ENCODE measurements around the gene ZNF764. TPM values are rescaled to one million over a fixed set of nuclear protein-coding genes. Genes with fewer than 3 reads are reported as not detected.

ZNF764 gene
- total and polyA plus RNA-seq, 4 donors = 1.9 to 8.5 (median 5.5) TPM

- intact Hi-C loops (cut with DNase I) = loop anchor here in 1 of 2 donors (10.0 kb wide), 1 partner anchor 50 kb away; the partner anchor contains the start of gene ZNF785
Observed at GRCh38 chr16:30535106-30535776, 22.9 kb downstream of the ZNF764 start.

GRCh38 chr16:30534368-30535105 is 23.6 kb downstream of the ZNF764 start, which contains the start of gene ZNF747:
Gene ZNF747, minus strand, starts transcription at chr16:30534858. Its CDS starts 179 bp downstream, at chr16:30534679.
- H3K4me3 ChIP-seq (ENCODE audit: low read length in 2 of 2) = peak within 1 kb of the TSS; percentile 40 to 80
- intact Hi-C loops (cut with DNase I) = loop anchor here in 1 of 2 donors (10.0 kb wide), 1 partner anchor 50 kb away; the partner anchor contains the start of gene ZNF785
- WGBS, 2 donors = 0 to 1% methylated on average over 56 to 70 of the region's 70 CpGs
- peak within 1 kb of the TSS in 1 of 2 donors; percentile 84 for H3K27ac ChIP-seq (ENCODE audit: low read depth in 1 of 2, low read length in 2 of 2)
- no peaks in the 10 kb centered on the region for H3K9me3 ChIP-seq (ENCODE audit: control insufficient read depth, low read length)
- H3K27me3 ChIP-seq (ENCODE audit: control insufficient read depth in 1 of 2, insufficient read depth in 2 of 2, low read length in 1 of 2) = no peaks in the 10 kb centered on the region
- peaks cover 0 to 4% of the 10 kb centered on the region in 2 donors for H3K36me3 ChIP-seq (ENCODE audit: control insufficient read depth in 1 of 2, insufficient read depth in 2 of 2, low read length in 1 of 2)
- DNase-seq = peak; percentile 94 to 97
- peak; percentile 95 for ATAC-seq (ENCODE audit: low FRiP score)
- H3K4me1 ChIP-seq (ENCODE audit: control insufficient read depth in 1 of 2, insufficient read depth in 2 of 2, low read length in 2 of 2) = no peaks in the 10 kb centered on the region

More at GRCh38 chr16:30535106-30535776, 22.9 kb downstream of the ZNF764 start:
- H3K4me1 ChIP-seq (ENCODE audit: control insufficient read depth in 1 of 2, insufficient read depth in 2 of 2, low read length in 2 of 2) = no peaks in the 10 kb centered on the region
- H3K4me3 ChIP-seq (ENCODE audit: low read length in 2 of 2) = peak overlapping the region; percentile 40 to 80
- H3K27ac ChIP-seq (ENCODE audit: low read depth in 1 of 2, low read length in 2 of 2) = peak overlapping the region in 1 of 2 donors; percentile 61
- no peaks in the 10 kb centered on the region for H3K27me3 ChIP-seq (ENCODE audit: control insufficient read depth in 1 of 2, insufficient read depth in 2 of 2, low read length in 1 of 2)
- ATAC-seq (ENCODE audit: low FRiP score) (no peak), DNase-seq (no peak)
- no peaks in the 10 kb centered on the region for H3K9me3 ChIP-seq (ENCODE audit: control insufficient read depth, low read length)
- 2 to 4% methylated on average over 18 of the region's 18 CpGs for WGBS, 2 donors
- H3K36me3 ChIP-seq (ENCODE audit: control insufficient read depth in 1 of 2, insufficient read depth in 2 of 2, low read length in 1 of 2) = peaks cover 0 to 4% of the 10 kb centered on the region in 2 donors

- DNase-seq (no peak), ATAC-seq (ENCODE audit: low FRiP score) (peak; percentile 16)
- Histone ChIP-seq H3K4me1 (ENCODE audit: control insufficient read depth in 1 of 2, insufficient read depth in 2 of 2, low read length in 2 of 2) (no peaks in the 10 kb centered on the region), H3K27ac (ENCODE audit: low read depth in 1 of 2, low read length in 2 of 2) (peak overlapping the region in 1 of 2 donors; percentile 84), H3K4me3 (ENCODE audit: low read length in 2 of 2) (peak overlapping the region; percentile 40 to 80), H3K27me3 (ENCODE audit: control insufficient read depth in 1 of 2, insufficient read depth in 2 of 2, low read length in 1 of 2) (no peaks in the 10 kb centered on the region), H3K9me3 (ENCODE audit: control insufficient read depth, low read length) (no peaks in the 10 kb centered on the region), H3K36me3 (ENCODE audit: control insufficient read depth in 1 of 2, insufficient read depth in 2 of 2, low read length in 1 of 2) (peaks cover 0 to 4% of the 10 kb centered on the region in 2 donors)
- intact Hi-C loops (cut with DNase I) = loop anchor here in 1 of 2 donors (10.0 kb wide), 1 partner anchor 51 kb away; the partner anchor contains the start of gene ZNF785
- 15 to 16% methylated on average over 27 to 29 of the region's 29 CpGs for WGBS, 2 donors
Observed at GRCh38 chr16:30533748-30534367, 24.3 kb downstream of the ZNF764 start.

GRCh38 chr16:30533146-30533522 is 25.0 kb downstream of the ZNF764 start:
- no peaks in the 10 kb centered on the region for H3K4me1 ChIP-seq (ENCODE audit: control insufficient read depth in 1 of 2, insufficient read depth in 2 of 2, low read length in 2 of 2)
- H3K9me3 ChIP-seq (ENCODE audit: control insufficient read depth, low read length) = no peaks in the 10 kb centered on the region
- 78 to 82% methylated on average over 11 of the region's 11 CpGs for WGBS, 2 donors
- peaks cover 0 to 4% of the 10 kb centered on the region in 2 donors for H3K36me3 ChIP-seq (ENCODE audit: control insufficient read depth in 1 of 2, insufficient read depth in 2 of 2, low read length in 1 of 2)
- ATAC-seq (ENCODE audit: low FRiP score) (no peak), DNase-seq (no peak)
- intact Hi-C loops (cut with DNase I) = loop anchor here in 1 of 2 donors (10.0 kb wide), 1 partner anchor 52 kb away; the partner anchor contains the start of gene ZNF785
- no peak overlapping the region for H3K4me3 ChIP-seq (ENCODE audit: low read length in 2 of 2)
- no peak overlapping the region for H3K27ac ChIP-seq (ENCODE audit: low read depth in 1 of 2, low read length in 2 of 2)
- no peaks in the 10 kb centered on the region for H3K27me3 ChIP-seq (ENCODE audit: control insufficient read depth in 1 of 2, insufficient read depth in 2 of 2, low read length in 1 of 2)

GRCh38 chr16:30532285-30533145 is 25.7 kb downstream of the ZNF764 start:
- H3K4me3 ChIP-seq (ENCODE audit: low read length in 2 of 2) = no peak overlapping the region

GRCh38 chr16:30530163-30531037 is 27.8 kb downstream of the ZNF764 start:
- H3K4me1 ChIP-seq (ENCODE audit: control insufficient read depth in 1 of 2, insufficient read depth in 2 of 2, low read length in 2 of 2) = no peaks in the 10 kb centered on the region
- intact Hi-C loops (cut with DNase I) = loop anchor here in 1 of 2 donors (10.0 kb wide), 1 partner anchor 54 kb away; the partner anchor contains the start of gene ZNF785
- no peaks in the 10 kb centered on the region for H3K27me3 ChIP-seq (ENCODE audit: control insufficient read depth in 1 of 2, insufficient read depth in 2 of 2, low read length in 1 of 2)
- H3K27ac ChIP-seq (ENCODE audit: low read depth in 1 of 2, low read length in 2 of 2) = no peak overlapping the region
- H3K9me3 ChIP-seq (ENCODE audit: control insufficient read depth, low read length) = no peaks in the 10 kb centered on the region
- no peak overlapping the region for H3K4me3 ChIP-seq (ENCODE audit: low read length in 2 of 2)
- WGBS, 2 donors = 82 to 85% methylated on average over 13 of the region's 13 CpGs
- ATAC-seq (ENCODE audit: low FRiP score) = no peak
- no peak for DNase-seq
- H3K36me3 ChIP-seq (ENCODE audit: control insufficient read depth in 1 of 2, insufficient read depth in 2 of 2, low read length in 1 of 2) = peaks cover 0 to 4% of the 10 kb centered on the region in 2 donors

More at GRCh38 chr16:30532285-30533145, 25.7 kb downstream of the ZNF764 start:
- H3K9me3 ChIP-seq (ENCODE audit: control insufficient read depth, low read length) = no peaks in the 10 kb centered on the region
- WGBS, 2 donors = 95 to 96% methylated on average over 57 of the region's 57 CpGs
- no peaks in the 10 kb centered on the region for H3K27me3 ChIP-seq (ENCODE audit: control insufficient read depth in 1 of 2, insufficient read depth in 2 of 2, low read length in 1 of 2)
- DNase-seq (no peak), ATAC-seq (ENCODE audit: low FRiP score) (no peak)
- H3K27ac ChIP-seq (ENCODE audit: low read depth in 1 of 2, low read length in 2 of 2) = no peak overlapping the region
- intact Hi-C loops (cut with DNase I) = loop anchor here in 1 of 2 donors (10.0 kb wide), 1 partner anchor 52 kb away; the partner anchor contains the start of gene ZNF785
- H3K4me1 ChIP-seq (ENCODE audit: control insufficient read depth in 1 of 2, insufficient read depth in 2 of 2, low read length in 2 of 2) = no peaks in the 10 kb centered on the region
- H3K36me3 ChIP-seq (ENCODE audit: control insufficient read depth in 1 of 2, insufficient read depth in 2 of 2, low read length in 1 of 2) = peaks cover 0 to 4% of the 10 kb centered on the region in 2 donors

- DNase-seq (no peak), ATAC-seq (ENCODE audit: low FRiP score) (no peak)
- H3K27me3 ChIP-seq (ENCODE audit: control insufficient read depth in 1 of 2, insufficient read depth in 2 of 2, low read length in 1 of 2) = no peaks in the 10 kb centered on the region
- H3K36me3 ChIP-seq (ENCODE audit: control insufficient read depth in 1 of 2, insufficient read depth in 2 of 2, low read length in 1 of 2) = peaks cover 0 to 4% of the 10 kb centered on the region in 2 donors
- H3K9me3 ChIP-seq (ENCODE audit: control insufficient read depth, low read length) = no peaks in the 10 kb centered on the region
- WGBS, 2 donors = 68 to 70% methylated on average over 4 of the region's 4 CpGs
- H3K27ac ChIP-seq (ENCODE audit: low read depth in 1 of 2, low read length in 2 of 2) = no peak overlapping the region
- H3K4me1 ChIP-seq (ENCODE audit: control insufficient read depth in 1 of 2, insufficient read depth in 2 of 2, low read length in 2 of 2) = no peaks in the 10 kb centered on the region
- no peak overlapping the region for H3K4me3 ChIP-seq (ENCODE audit: low read length in 2 of 2)
- intact Hi-C loops (cut with DNase I) = loop anchor here in 1 of 2 donors (5.0 kb wide), 1 partner anchor 82 kb away; the partner anchor contains the start of gene SEPHS2
Observed at GRCh38 chr16:30528799-30529457, 29.2 kb downstream of the ZNF764 start.
